Neuronal stem cell (in vitro differentiated cells): ENCODE data around the gene METTL21A.

Experiments used
- DNase-seq: peaks from one replicate; pipeline ENCODE4 v3.0.0-alpha.2; 2013; ENCODE audit warnings: low spot score
- H2AFZ ChIP-seq: one replicate; pipeline ENCODE4 v1.6.1; 2013; ENCODE audit warnings: mild to moderate bottlenecking, low read length, inconsistent platforms
- H2AK5ac ChIP-seq: 2 replicates; pipeline ENCODE4 v1.6.1; 2013; ENCODE audit warnings: low read depth, mild to moderate bottlenecking, inconsistent platforms, low read length, moderate library complexity, mixed read lengths
- H2BK120ac ChIP-seq: 2 replicates; pipeline ENCODE4 v1.6.1; 2013; ENCODE audit warnings: low read depth, mild to moderate bottlenecking, inconsistent platforms, low read length, moderate library complexity, mixed read lengths
- H2BK12ac ChIP-seq: one replicate; pipeline ENCODE4 v1.6.1; 2013; ENCODE audit warnings: low read length, inconsistent platforms
- H2BK15ac ChIP-seq: 2 replicates; pipeline ENCODE4 v1.6.1; 2013; ENCODE audit warnings: mild to moderate bottlenecking, low read length, inconsistent platforms, mixed read lengths
- H2BK5ac ChIP-seq: one replicate; pipeline ENCODE4 v1.6.1; 2013; ENCODE audit warnings: inconsistent platforms, mild to moderate bottlenecking, low read length, moderate library complexity
- H3K14ac ChIP-seq: one replicate; pipeline ENCODE4 v1.6.1; 2013; ENCODE audit warnings: low read length, inconsistent platforms
- H3K18ac ChIP-seq: 2 replicates; pipeline ENCODE4 v1.6.1; 2013; ENCODE audit warnings: low read length, inconsistent platforms
- H3K23ac ChIP-seq: 2 replicates; pipeline ENCODE4 v1.6.1; 2013; ENCODE audit warnings: low read depth, mild to moderate bottlenecking, mixed read lengths, low read length, inconsistent platforms; ENCODE audit not compliant: poor library complexity
- H3K27ac ChIP-seq: replicated peaks from 3 replicates; pipeline ENCODE4 v1.5.1; 2013; ENCODE audit warnings: low read length, inconsistent platforms
- H3K27me3 ChIP-seq, 3 experiments: 2 replicates each; pipeline ENCODE4 v1.6.1; 2013; ENCODE audit warnings: low read length in 3 of 3, mild to moderate bottlenecking in 2 of 3, inconsistent platforms in 1 of 3, low read depth in 1 of 3, mixed read lengths in 1 of 3, moderate library complexity in 1 of 3; ENCODE audit not compliant: control insufficient read depth in 3 of 3, insufficient read depth in 3 of 3
- H3K36me3 ChIP-seq, 2 donors: replicated peaks in 1 of 2; 2 replicates each; pipeline ENCODE4 v1.6.1; 2013; ENCODE audit warnings: low read length in 2 of 2; ENCODE audit not compliant: control insufficient read depth in 2 of 2, insufficient read depth in 2 of 2
- H3K4ac ChIP-seq: 2 replicates; pipeline ENCODE4 v1.6.1; 2013; ENCODE audit warnings: inconsistent platforms, mild to moderate bottlenecking, low read length, moderate library complexity
- H3K4me1 ChIP-seq, 2 donors: 1 replicate in 1 of 2; 2 replicates in 1 of 2; pipeline ENCODE4 v1.6.1; 2013; ENCODE audit warnings: low read length in 2 of 2, low read depth in 1 of 2; ENCODE audit not compliant: control insufficient read depth in 2 of 2, insufficient read depth in 1 of 2
- H3K4me2 ChIP-seq: one replicate; pipeline ENCODE4 v1.6.1; 2013; ENCODE audit warnings: mild to moderate bottlenecking, low read length, inconsistent platforms; ENCODE audit not compliant: insufficient read depth, poor library complexity, severe bottlenecking
- H3K4me3 ChIP-seq, 2 donors: 2 replicates each; pipeline ENCODE4 v1.5.1; 2013; ENCODE audit warnings: low read length in 2 of 2, mild to moderate bottlenecking in 2 of 2, inconsistent platforms in 1 of 2, moderate library complexity in 1 of 2
- H3K79me1 ChIP-seq: one replicate; pipeline ENCODE4 v1.6.1; 2013; ENCODE audit warnings: low read depth, mild to moderate bottlenecking, inconsistent platforms, low read length, moderate library complexity
- H3K9ac ChIP-seq: one replicate; pipeline ENCODE4 v1.6.1; 2013; ENCODE audit warnings: mild to moderate bottlenecking, low read depth, low read length, inconsistent platforms; ENCODE audit not compliant: poor library complexity
- H3K9me3 ChIP-seq, 2 donors: replicated peaks in 1 of 2; 2 replicates each; pipeline versions ENCODE3 to v1.6.1; 2013; ENCODE audit warnings: low read length in 2 of 2, mild to moderate bottlenecking in 2 of 2, inconsistent platforms in 1 of 2, low read depth in 1 of 2, mixed read lengths in 1 of 2, moderate library complexity in 1 of 2; ENCODE audit not compliant: control insufficient read depth in 2 of 2, insufficient read depth in 1 of 2
- H4K8ac ChIP-seq: one replicate; pipeline ENCODE4 v1.6.1; 2013; ENCODE audit warnings: low read depth, mild to moderate bottlenecking, inconsistent platforms, low read length, moderate library complexity
- H4K91ac ChIP-seq: one replicate; pipeline ENCODE4 v1.6.1; 2013; ENCODE audit warnings: low read length, low read depth, mild to moderate bottlenecking, inconsistent platforms; ENCODE audit not compliant: poor library complexity
- WGBS, 2 donors: extraction: QIAGEN DNeasy Blood & Tissue Kit; methylation state at CpG; one replicate each; pipeline ENCODE4 v1.1.7; 2013; ENCODE audit warnings: missing lambda C conversion rate in 2 of 2, mixed read lengths in 1 of 2; ENCODE audit not compliant: insufficient read length in 2 of 2, insufficient replicate concordance in 1 of 2; ENCODE audit errors: extremely low coverage in 2 of 2; 5-methylcytosine and 5-hydroxymethylcytosine counted together

The METTL21A gene

GRCh38 chr2:207593277-207593676, 31.9 kb downstream of the METTL21A start:
- Histone ChIP-seq H3K23ac (no peak overlapping the region), H3K4me1 (no peaks in the 10 kb centered on the region), H3K27me3 (no peaks in the 10 kb centered on the region), H2BK120ac (no peak overlapping the region), H3K4me3 (no peak overlapping the region), H3K14ac (no peak overlapping the region), H4K8ac (no peak overlapping the region), H2AK5ac (no peak overlapping the region), H2AFZ (no peak overlapping the region), H2BK15ac (no peak overlapping the region), H3K18ac (no peak overlapping the region), H3K4ac (no peak overlapping the region), H3K79me1 (peaks cover 1% of the 10 kb centered on the region), H3K36me3 (peaks cover 12 to 97% of the 10 kb centered on the region in 2 donors), H3K4me2 (no peak overlapping the region), H2BK5ac (no peak overlapping the region), H3K9me3 (peaks cover 0 to 41% of the 10 kb centered on the region in 2 donors), H2BK12ac (no peak overlapping the region), H4K91ac (no peak overlapping the region), H3K27ac (no peak overlapping the region), H3K9ac (no peak overlapping the region)
- DNase-seq: no peak

- Histone ChIP-seq H3K27ac (no peak overlapping the region), H2AFZ (no peak overlapping the region), H3K23ac (no peak overlapping the region), H3K9me3 (peaks cover 2 to 41% of the 10 kb centered on the region in 2 donors), H3K4me3 (no peak overlapping the region), H4K91ac (no peak overlapping the region), H3K4ac (no peak overlapping the region), H3K27me3 (no peaks in the 10 kb centered on the region), H2AK5ac (no peak overlapping the region), H3K4me2 (no peak overlapping the region), H3K79me1 (peaks cover 1% of the 10 kb centered on the region), H3K18ac (no peak overlapping the region), H3K4me1 (no peaks in the 10 kb centered on the region), H2BK12ac (no peak overlapping the region), H4K8ac (no peak overlapping the region), H3K9ac (no peak overlapping the region), H3K14ac (no peak overlapping the region), H2BK120ac (no peak overlapping the region), H3K36me3 (peaks cover 13 to 100% of the 10 kb centered on the region in 2 donors), H2BK15ac (no peak overlapping the region), H2BK5ac (no peak overlapping the region)
- no peak for DNase-seq
These were observed 36.1 kb downstream of the METTL21A start for GRCh38 chr2:207589143-207589542.

GRCh38 chr2:207587305-207587704, 37.9 kb downstream of the METTL21A start:
- H2AFZ ChIP-seq: no peak overlapping the region
- WGBS, 2 donors: no CpG with 5 or more reads among the region's 7 CpGs
- no peak overlapping the region for H3K14ac ChIP-seq
- no peak overlapping the region for H2BK120ac ChIP-seq
- H3K18ac ChIP-seq: no peak overlapping the region
- no peak overlapping the region for H4K8ac ChIP-seq
- H3K4me1 ChIP-seq: no peaks in the 10 kb centered on the region
- peaks cover 13 to 100% of the 10 kb centered on the region in 2 donors for H3K36me3 ChIP-seq
- no peak overlapping the region for H4K91ac ChIP-seq
- no peak overlapping the region for H2BK5ac ChIP-seq
- peaks cover 1% of the 10 kb centered on the region for H3K79me1 ChIP-seq
- H3K4ac ChIP-seq: no peak overlapping the region
- no peak overlapping the region for H2BK12ac ChIP-seq
- no peak overlapping the region for H3K4me3 ChIP-seq
- no peak overlapping the region for H2AK5ac ChIP-seq
- no peak overlapping the region for H3K4me2 ChIP-seq
- H3K9ac ChIP-seq: no peak overlapping the region
- H3K27me3 ChIP-seq: no peaks in the 10 kb centered on the region
- H3K23ac ChIP-seq: no peak overlapping the region
- no peak overlapping the region for H2BK15ac ChIP-seq
- H3K9me3 ChIP-seq: peaks cover 2 to 31% of the 10 kb centered on the region in 2 donors
- no peak overlapping the region for H3K27ac ChIP-seq
- no peak for DNase-seq

GRCh38 chr2:207584952-207585351, 40.2 kb downstream of the METTL21A start:
- Histone ChIP-seq H2BK5ac (no peak overlapping the region), H2BK120ac (no peak overlapping the region), H2AK5ac (no peak overlapping the region), H2BK15ac (no peak overlapping the region), H3K4me3 (no peak overlapping the region), H3K14ac (no peak overlapping the region), H3K23ac (no peak overlapping the region), H3K4me1 (no peaks in the 10 kb centered on the region), H4K91ac (no peak overlapping the region), H2AFZ (no peak overlapping the region), H3K9ac (no peak overlapping the region), H4K8ac (no peak overlapping the region), H3K27ac (no peak overlapping the region), H3K4ac (no peak overlapping the region), H2BK12ac (no peak overlapping the region), H3K18ac (no peak overlapping the region), H3K79me1 (no peaks in the 10 kb centered on the region), H3K27me3 (no peaks in the 10 kb centered on the region), H3K4me2 (no peak overlapping the region), H3K9me3 (peaks cover 2 to 12% of the 10 kb centered on the region in 2 donors), H3K36me3 (peaks cover 18 to 100% of the 10 kb centered on the region in 2 donors)
- WGBS, 2 donors: no CpG with 5 or more reads among the region's 4 CpGs
- no peak for DNase-seq
